PC-9 (cell line): ENCODE measurements around the gene SEC31A. TPM values are rescaled to one million over a fixed set of nuclear protein-coding genes. Genes with fewer than 3 reads are reported as not detected.

ENCODE experiments used
- BruUV-seq: library from RNA; stranded (reverse); fragments of 400-500 nt; replicated peaks from 2 replicates; lab custom pipeline; 2021; lab: Mats Ljungman, UMichigan
- CTCF ChIA-PET: fragments of 300-600 bp; sonication (Branson Sonifier 250); formaldehyde crosslinking; loops from one replicate; lab custom pipeline; 2022; ENCODE audit warnings: antibody characterized with exemption; lab: Charles Lee
- POLR2A ChIA-PET: fragments of 300-600 bp; sonication (Branson Sonifier 250); formaldehyde crosslinking; loops from one replicate; lab custom pipeline; 2022; ENCODE audit warnings: antibody characterized with exemption; ENCODE audit not compliant: unreplicated experiment; lab: Charles Lee
- DNase-seq, 2 experiments: peaks; one replicate each; pipeline versions ENCODE4 v3.0.0 to v3.0.0-alpha.2; 2015 to 2022; ENCODE audit warnings: mixed read lengths in 1 of 2
- H2AFZ ChIP-seq: fragments of 200-600 bp; sonication (generic); 2 replicates; pipeline ENCODE4 v1.8.1; 2017; ENCODE audit warnings: antibody characterized with exemption
- H3F3A ChIP-seq: fragments of 200-600 bp; sonication (generic); 2 replicates; pipeline ENCODE4 v1.8.1; 2017; ENCODE audit warnings: antibody characterized with exemption, mild to moderate bottlenecking, low read depth; ENCODE audit not compliant: insufficient read depth
- H3K27ac ChIP-seq: fragments of 200-600 bp; sonication (generic); 2 replicates; pipeline ENCODE4 v1.6.1; 2016; ENCODE audit warnings: mixed run types
- H3K27me3 ChIP-seq: fragments of 200-600 bp; sonication (generic); 2 replicates; pipeline ENCODE4 v1.6.1; 2016; ENCODE audit warnings: low read depth, mixed run types; ENCODE audit not compliant: insufficient read depth
- H3K36me3 ChIP-seq: fragments of 200-600 bp; sonication (generic); 2 replicates; pipeline ENCODE4 v1.6.1; 2016; ENCODE audit warnings: low read depth, mixed run types
- H3K4me1 ChIP-seq: fragments of 200-600 bp; sonication (generic); replicated peaks from 2 replicates; pipeline ENCODE4 v1.6.1; 2016; ENCODE audit warnings: mixed run types; ENCODE audit not compliant: insufficient read depth
- H3K4me2 ChIP-seq: fragments of 200-600 bp; sonication (generic); 2 replicates; pipeline ENCODE4 v1.6.1; 2017; ENCODE audit warnings: mixed run types
- H3K4me3 ChIP-seq: fragments of 200-600 bp; sonication (generic); 2 replicates; pipeline ENCODE4 v1.6.1; 2016; ENCODE audit warnings: mixed run types
- H3K79me2 ChIP-seq: fragments of 200-600 bp; sonication (generic); 2 replicates; pipeline ENCODE4 v1.6.1; 2017; ENCODE audit warnings: low read depth, mixed run types
- H3K9me2 ChIP-seq: fragments of 200-600 bp; sonication (generic); 2 replicates; pipeline ENCODE4 v1.8.1; 2017; ENCODE audit warnings: mild to moderate bottlenecking; ENCODE audit not compliant: insufficient read depth
- H3K9me3 ChIP-seq: fragments of 200-600 bp; sonication (generic); 2 replicates; pipeline ENCODE4 v1.8.1; 2016; ENCODE audit warnings: low read depth; ENCODE audit not compliant: insufficient read depth
- H4K20me1 ChIP-seq: fragments of 200-600 bp; sonication (generic); 2 replicates; pipeline ENCODE4 v1.8.1; 2017; ENCODE audit not compliant: insufficient read depth
- EZH2 ChIP-seq: fragments of 200-600 bp; sonication (generic); IDR thresholded peaks from 2 replicates; pipeline ENCODE4 v1.8.0; 2017; ENCODE audit warnings: antibody characterized with exemption, low read depth
- intact Hi-C: fragments of 100-400 bp; cut with micrococcal nuclease; formaldehyde crosslinking; loops from one replicate; pipeline ENCODE4 v1.10.0; 2022; ENCODE audit not compliant: unreplicated experiment
- total RNA-seq: library from RNA; stranded (reverse); gene quantifications from 2 replicates; pipeline ENCODE4 v1.2.3, GENCODE V29; 2021
- TF ChIP-seq, protein P1 (sequence below): fragments of 200-600 bp; sonication (generic); conservative IDR thresholded peaks from 2 replicates; pipeline ENCODE4 v1.6.1; 2017; ENCODE audit warnings: mixed run types, antibody characterized with exemption, mild to moderate bottlenecking, moderate library complexity

The SEC31A gene
- total RNA-seq, 1 experiment from 2014 or later, result 95.5 TPM

GRCh38 chr4:82901183-82901718 is 10.3 kb upstream of the SEC31A start:
- DNase-seq, result no peak
- peak overlapping the region; percentile 91 for H3K4me2 ChIP-seq
- intact Hi-C loops, result no loop called here
- peaks cover 14% of the 10 kb centered on the region for H4K20me1 ChIP-seq
- peak overlapping the region; percentile 86 for H2AFZ ChIP-seq
- peak overlapping the region; percentile 86 for H3K4me3 ChIP-seq
- H3K9me2 ChIP-seq, result no peaks in the 10 kb centered on the region
- H3K4me1 ChIP-seq, result peaks cover 18% of the 10 kb centered on the region
- peak overlapping the region; percentile 95 for H3K27ac ChIP-seq
- TF ChIP-seq EZH2, result no peak
- TF ChIP-seq, protein P1, sequence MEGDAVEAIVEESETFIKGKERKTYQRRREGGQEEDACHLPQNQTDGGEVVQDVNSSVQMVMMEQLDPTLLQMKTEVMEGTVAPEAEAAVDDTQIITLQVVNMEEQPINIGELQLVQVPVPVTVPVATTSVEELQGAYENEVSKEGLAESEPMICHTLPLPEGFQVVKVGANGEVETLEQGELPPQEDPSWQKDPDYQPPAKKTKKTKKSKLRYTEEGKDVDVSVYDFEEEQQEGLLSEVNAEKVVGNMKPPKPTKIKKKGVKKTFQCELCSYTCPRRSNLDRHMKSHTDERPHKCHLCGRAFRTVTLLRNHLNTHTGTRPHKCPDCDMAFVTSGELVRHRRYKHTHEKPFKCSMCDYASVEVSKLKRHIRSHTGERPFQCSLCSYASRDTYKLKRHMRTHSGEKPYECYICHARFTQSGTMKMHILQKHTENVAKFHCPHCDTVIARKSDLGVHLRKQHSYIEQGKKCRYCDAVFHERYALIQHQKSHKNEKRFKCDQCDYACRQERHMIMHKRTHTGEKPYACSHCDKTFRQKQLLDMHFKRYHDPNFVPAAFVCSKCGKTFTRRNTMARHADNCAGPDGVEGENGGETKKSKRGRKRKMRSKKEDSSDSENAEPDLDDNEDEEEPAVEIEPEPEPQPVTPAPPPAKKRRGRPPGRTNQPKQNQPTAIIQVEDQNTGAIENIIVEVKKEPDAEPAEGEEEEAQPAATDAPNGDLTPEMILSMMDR, result no peak
- H3K27me3 ChIP-seq, result no peaks in the 10 kb centered on the region
- BruUV-seq, result TSS peak; percentile 61
- ChIA-PET CTCF (no interaction called here), POLR2A (interaction anchor here (0.6 to 1.0 kb wide), 3 partner anchors 36 to 1734 kb away, joined by 3 to 7 read pairs (median 6); no protein-coding TSS in a partner anchor)
- no peaks in the 10 kb centered on the region for H3K9me3 ChIP-seq
- peaks cover 62% of the 10 kb centered on the region for H3K79me2 ChIP-seq
- H3K36me3 ChIP-seq, result peaks cover 21% of the 10 kb centered on the region
- peaks cover 36% of the 10 kb centered on the region for H3F3A ChIP-seq

DNA sequence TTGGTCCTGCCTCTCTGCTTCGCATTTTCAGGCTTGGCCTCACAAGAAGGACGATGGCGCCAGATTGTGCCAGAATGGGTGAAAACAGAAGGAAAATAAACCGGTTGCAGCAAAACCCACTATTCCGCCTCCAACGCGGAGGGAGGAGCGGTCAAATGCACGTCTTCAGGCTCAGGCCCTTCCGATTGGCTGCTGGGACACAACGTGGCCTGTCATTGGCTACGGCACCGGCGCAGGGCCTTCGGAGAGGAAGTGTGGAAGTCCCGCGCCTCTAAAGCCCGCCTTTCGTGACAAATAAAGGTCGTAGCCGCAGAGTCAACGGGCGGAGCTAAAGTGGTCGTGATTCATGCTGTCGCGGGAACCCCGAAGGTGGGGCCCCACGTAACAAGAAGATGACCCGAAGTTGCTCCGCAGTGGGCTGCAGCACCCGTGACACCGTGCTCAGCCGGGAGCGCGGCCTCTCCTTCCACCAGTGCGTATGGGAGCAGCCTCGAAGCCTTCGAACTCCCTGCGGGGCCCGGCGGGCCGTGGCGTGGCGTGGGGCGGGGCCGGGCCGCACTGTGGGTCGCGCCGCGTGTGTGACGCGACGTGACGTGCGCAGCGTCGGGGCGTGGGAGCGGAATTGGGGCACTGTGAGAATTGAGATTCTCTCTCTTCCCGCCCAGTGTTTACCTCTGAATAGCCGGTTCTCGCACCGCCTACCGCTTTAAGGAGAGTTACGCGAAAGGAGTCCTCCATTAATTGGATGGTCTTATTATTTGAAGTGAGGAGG is 9.6 kb upstream of the SEC31A start, which contains the start of gene THAP9:
TSS of gene THAP9 (plus strand) at position 325 of the 772 bp plus-strand sequence. CDS start at position 393, 68 bp downstream.
- Histone ChIP-seq H4K20me1 (peaks cover 18% of the 10 kb centered on the region), H3K36me3 (peaks cover 21% of the 10 kb centered on the region), H3K4me1 (peaks cover 18% of the 10 kb centered on the region), H3K27me3 (no peaks in the 10 kb centered on the region), H3K4me2 (peak within 1 kb of the TSS; percentile 92), H3K27ac (peak within 1 kb of the TSS; percentile 95), H3F3A (peaks cover 42% of the 10 kb centered on the region), H3K9me3 (no peaks in the 10 kb centered on the region), H3K4me3 (peak within 1 kb of the TSS; percentile 86), H3K79me2 (peaks cover 69% of the 10 kb centered on the region), H2AFZ (peak within 1 kb of the TSS; percentile 86), H3K9me2 (no peaks in the 10 kb centered on the region)
- intact Hi-C loops, result loop anchor here (1.0 kb wide), 1 partner anchor 471 kb away; no protein-coding TSS in a partner anchor
- DNase-seq, result peak; percentile 93 to 95
- TF ChIP-seq, protein P1, result no peak
- no peak for TF ChIP-seq EZH2
- ChIA-PET CTCF (no interaction called here), POLR2A (interaction anchor here (0.6 to 1.1 kb wide), 6 partner anchors 19 to 1734 kb away, joined by 3 to 7 read pairs (median 6); partner anchors contain the start of gene COPS4)
- BruUV-seq, result no TSS peak

DNA sequence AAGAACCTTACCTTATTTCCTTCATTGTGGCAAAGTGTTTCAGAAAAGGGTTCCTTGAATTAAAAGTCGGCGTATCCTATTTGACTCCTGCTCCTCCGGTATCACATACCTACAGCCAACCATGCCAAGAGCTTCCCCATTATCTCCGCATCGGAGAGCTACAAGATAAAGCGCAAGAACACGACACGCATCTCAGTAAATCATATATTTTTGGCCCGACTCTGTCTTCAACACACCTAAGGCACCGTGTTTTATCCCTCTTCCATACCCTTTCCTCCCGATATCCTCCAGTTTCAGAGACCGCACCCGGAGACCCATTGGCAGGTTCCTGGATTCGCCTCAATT is 9.1 kb upstream of the SEC31A start:
- Histone ChIP-seq H3K27me3 (no peaks in the 10 kb centered on the region), H2AFZ (peak overlapping the region; percentile 80; the same call in 1 of the 2 replicates), H3K79me2 (peaks cover 72% of the 10 kb centered on the region), H3K9me3 (no peaks in the 10 kb centered on the region), H3F3A (peaks cover 46% of the 10 kb centered on the region), H3K9me2 (no peaks in the 10 kb centered on the region), H3K27ac (peak overlapping the region; percentile 95), H3K4me1 (peaks cover 18% of the 10 kb centered on the region), H3K36me3 (peaks cover 23% of the 10 kb centered on the region), H3K4me2 (peak overlapping the region; percentile 92), H3K4me3 (peak overlapping the region; percentile 86), H4K20me1 (peaks cover 18% of the 10 kb centered on the region)
- ChIA-PET POLR2A (interaction anchor here (0.6 to 1.1 kb wide), 5 partner anchors 18 to 461 kb away, joined by 3 to 7 read pairs (median 5); partner anchors contain the start of gene COPS4), CTCF (no interaction called here)
- intact Hi-C loops, result loop anchor here (1.0 kb wide), 1 partner anchor 471 kb away; no protein-coding TSS in a partner anchor
- no peak for TF ChIP-seq EZH2
- TF ChIP-seq, protein P1, result no peak
- TSS peak; percentile 63 for BruUV-seq
- no peak for DNase-seq
